Measurements from ENCODE around the gene GLTP.

The GLTP gene

GRCh38 chr12:109914461-109914860 lies 34.1 kb upstream of the GLTP start:
- TF ChIP-seq CTCF (IDR thresholded peaks at IDR 0.05), result no peak

GRCh38 chr12:109912855-109913321 lies 32.5 kb upstream of the GLTP start:
- no peak for TF ChIP-seq CTCF (IDR thresholded peaks at IDR 0.05)

- TF ChIP-seq CTCF (IDR thresholded peaks at IDR 0.05), result peak; percentile 18; the same call in 1 of the 2 replicates
These were observed 30.6 kb upstream of the GLTP start for GRCh38 chr12:109910969-109911348.

GRCh38 chr12:109910254-109910968 lies 30.1 kb upstream of the GLTP start:
- no peak for TF ChIP-seq CTCF (IDR thresholded peaks at IDR 0.05)

GRCh38 chr12:109905301-109905700 lies 25.0 kb upstream of the GLTP start:
- TF ChIP-seq CTCF (IDR thresholded peaks at IDR 0.05), result no peak

- TF ChIP-seq CTCF (IDR thresholded peaks at IDR 0.05), result no peak
These were observed 22.6 kb upstream of the GLTP start for GRCh38 chr12:109902891-109903418.

GRCh38 chr12:109900752-109901580 lies 20.6 kb upstream of the GLTP start:
- TF ChIP-seq CTCF (IDR thresholded peaks at IDR 0.05), result no peak
